HG02852 (cell line): ENCODE data around the gene TET2.

Experiments
- ATAC-seq: cut with Tn5 transposase; IDR thresholded peaks from one replicate; pipeline ENCODE4 v1.9.1; 2021; ENCODE audit warnings: mild to moderate bottlenecking, moderate library complexity; ENCODE audit not compliant: unreplicated experiment

TET2 gene

GRCh38 chr4:105140684-105141490 lies 5.8 kb upstream of the TET2 start:
- no peak for ATAC-seq

GRCh38 chr4:105145156-105145902 lies 1.3 kb upstream of the TET2 start:
- ATAC-seq = no peak

- peak; percentile 18 for ATAC-seq
Observed at GRCh38 chr4:105145903-105146275, 787 bp upstream of the TET2 start.

- ATAC-seq = peak; percentile 3
Observed at GRCh38 chr4:105147016-105147552, 408 bp downstream of the TET2 start.

- ATAC-seq = no peak
Observed at GRCh38 chr4:105147553-105148161, 981 bp downstream of the TET2 start.

- no peak for ATAC-seq
Observed at GRCh38 chr4:105148356-105148755, 1.7 kb downstream of the TET2 start.

GRCh38 chr4:105148776-105149175 lies 2.1 kb downstream of the TET2 start:
- ATAC-seq = no peak

GRCh38 chr4:105149771-105150170 lies 3.1 kb downstream of the TET2 start:
- ATAC-seq = no peak

- ATAC-seq = no peak
Observed at GRCh38 chr4:105150503-105150902, 3.8 kb downstream of the TET2 start.

- no peak for ATAC-seq
Observed at GRCh38 chr4:105153749-105154148, 7.1 kb downstream of the TET2 start.

GRCh38 chr4:105154576-105154975 lies 7.9 kb downstream of the TET2 start:
- ATAC-seq = no peak

- ATAC-seq = no peak
Observed at GRCh38 chr4:105155426-105155825, 8.8 kb downstream of the TET2 start.

- ATAC-seq = no peak
Observed at GRCh38 chr4:105158837-105159236, 12.2 kb downstream of the TET2 start.

- ATAC-seq = no peak
Observed at GRCh38 chr4:105162123-105162796, 15.6 kb downstream of the TET2 start.

- no peak for ATAC-seq
Observed at GRCh38 chr4:105164548-105164947, 17.9 kb downstream of the TET2 start.

GRCh38 chr4:105166066-105166465 lies 19.4 kb downstream of the TET2 start:
- no peak for ATAC-seq

- ATAC-seq = no peak
Observed at GRCh38 chr4:105170711-105171110, 24.0 kb downstream of the TET2 start.

- ATAC-seq = no peak
Observed at GRCh38 chr4:105171912-105172311, 25.2 kb downstream of the TET2 start.

GRCh38 chr4:105174098-105174497 lies 27.4 kb downstream of the TET2 start:
- ATAC-seq = no peak

GRCh38 chr4:105179539-105180401 lies 33.1 kb downstream of the TET2 start:
- ATAC-seq = no peak
